Measurements from ENCODE around the gene CPLX1. TPM values are rescaled to one million over a fixed set of nuclear protein-coding genes. Genes with fewer than 3 reads are reported as not detected.

CPLX1 gene
- total RNA-seq, 1 experiment from 2014 or later: 14.5 TPM

DNA sequence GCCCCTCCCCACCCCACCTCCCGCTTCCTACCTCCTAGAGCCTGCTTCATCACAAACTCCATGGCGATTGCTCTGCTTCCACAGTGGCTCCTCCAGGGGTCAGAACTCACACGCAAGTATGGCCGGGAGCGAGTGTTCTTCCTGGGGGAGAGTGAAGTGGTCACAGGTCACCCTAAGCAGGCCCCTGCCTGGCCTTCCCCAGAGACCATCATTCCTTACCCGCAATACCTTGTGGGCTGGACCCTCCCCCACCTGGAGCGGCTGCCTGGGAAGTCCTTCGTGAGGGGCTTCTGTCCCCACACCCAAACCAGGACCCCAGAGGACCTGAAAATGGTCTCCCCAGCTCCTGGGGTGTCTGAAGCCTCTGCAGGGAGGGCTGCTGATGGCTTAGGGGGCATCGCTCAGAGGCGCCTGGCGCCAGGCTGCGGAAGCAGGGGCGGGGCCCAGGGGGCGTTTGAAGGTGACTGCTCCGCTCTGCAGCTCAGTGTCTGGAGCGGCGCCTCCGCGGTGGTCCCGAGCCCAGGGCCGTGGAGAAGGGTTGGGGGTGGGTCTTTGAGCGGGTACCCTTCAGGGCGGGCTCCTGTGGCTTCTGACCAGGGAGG is 1.4 kb downstream of the CPLX1 start:
- intact Hi-C loops (cut with micrococcal nuclease): no loop called here
- ChIA-PET CTCF (no interaction called here), POLR2A (no interaction called here)

More for the DNA sequence above, 1.4 kb downstream of the CPLX1 start:
- H4K20me1 ChIP-seq (ENCODE audit: insufficient read depth): no peaks in the 10 kb centered on the region
- H3K27ac ChIP-seq (ENCODE audit: low read depth, low read length): no peak overlapping the region
- H3K27me3 ChIP-seq (ENCODE audit: insufficient read depth, low read length): no peaks in the 10 kb centered on the region
- no peaks in the 10 kb centered on the region for H3K36me3 ChIP-seq (ENCODE audit: control insufficient read depth in 1 of 2, insufficient read depth in 2 of 2, low read length in 2 of 2)
- RAD21 ChIA-PET (ENCODE audit: low non-redundant PET in 1 of 2, low total read pairs in 2 of 2, uncharacterized antibody in 2 of 2, unreplicated experiment in 2 of 2): no interaction called here
- H3K9me2 ChIP-seq (ENCODE audit: insufficient read depth): no peaks in the 10 kb centered on the region
- TF ChIP-seq SRF (IDR thresholded peaks at IDR 0.05; ENCODE audit: low read depth) (no peak), SIN3A (IDR thresholded peaks at IDR 0.05; ENCODE audit: low read depth) (no peak), TCF7L2 (IDR thresholded peaks at IDR 0.05; ENCODE audit: borderline replicate concordance, extremely low read depth, insufficient read depth, insufficient read length) (no peak), POLR2A (IDR thresholded peaks at IDR 0.05; ENCODE audit: borderline replicate concordance, extremely low read depth, insufficient read depth, insufficient read length) (no peak), EZH2 (IDR thresholded peaks at IDR 0.05) (no peak), SP1 (IDR thresholded peaks at IDR 0.05; ENCODE audit: low read depth) (no peak), JUND (IDR thresholded peaks at IDR 0.05) (no peak), ELF1 (IDR thresholded peaks at IDR 0.05; ENCODE audit: borderline replicate concordance, low read depth) (no peak), EGR1 (IDR thresholded peaks at IDR 0.05; ENCODE audit: low read depth) (no peak), CEBPB (IDR thresholded peaks at IDR 0.05; ENCODE audit: low read depth) (no peak), FOSL1 (IDR thresholded peaks at IDR 0.05; ENCODE audit: low read depth) (no peak), YY1 (IDR thresholded peaks at IDR 0.05; ENCODE audit: extremely low read depth, insufficient replicate concordance, low read depth, low read length) (no peak), POLR2AphosphoS5 (IDR thresholded peaks at IDR 0.05; ENCODE audit: low read depth, low read length) (no peak), ZFX (IDR thresholded peaks at IDR 0.05) (no peak), ZNF274 (IDR thresholded peaks at IDR 0.05; ENCODE audit: low read depth, low read length) (no peak)
- TF ChIP-seq, protein P1, sequence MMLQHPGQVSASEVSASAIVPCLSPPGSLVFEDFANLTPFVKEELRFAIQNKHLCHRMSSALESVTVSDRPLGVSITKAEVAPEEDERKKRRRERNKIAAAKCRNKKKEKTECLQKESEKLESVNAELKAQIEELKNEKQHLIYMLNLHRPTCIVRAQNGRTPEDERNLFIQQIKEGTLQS (IDR thresholded peaks at IDR 0.05): no peak
- TF ChIP-seq, protein P2, sequence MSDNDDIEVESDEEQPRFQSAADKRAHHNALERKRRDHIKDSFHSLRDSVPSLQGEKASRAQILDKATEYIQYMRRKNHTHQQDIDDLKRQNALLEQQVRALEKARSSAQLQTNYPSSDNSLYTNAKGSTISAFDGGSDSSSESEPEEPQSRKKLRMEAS (IDR thresholded peaks at IDR 0.05): no peak
- TF ChIP-seq, protein P3, sequence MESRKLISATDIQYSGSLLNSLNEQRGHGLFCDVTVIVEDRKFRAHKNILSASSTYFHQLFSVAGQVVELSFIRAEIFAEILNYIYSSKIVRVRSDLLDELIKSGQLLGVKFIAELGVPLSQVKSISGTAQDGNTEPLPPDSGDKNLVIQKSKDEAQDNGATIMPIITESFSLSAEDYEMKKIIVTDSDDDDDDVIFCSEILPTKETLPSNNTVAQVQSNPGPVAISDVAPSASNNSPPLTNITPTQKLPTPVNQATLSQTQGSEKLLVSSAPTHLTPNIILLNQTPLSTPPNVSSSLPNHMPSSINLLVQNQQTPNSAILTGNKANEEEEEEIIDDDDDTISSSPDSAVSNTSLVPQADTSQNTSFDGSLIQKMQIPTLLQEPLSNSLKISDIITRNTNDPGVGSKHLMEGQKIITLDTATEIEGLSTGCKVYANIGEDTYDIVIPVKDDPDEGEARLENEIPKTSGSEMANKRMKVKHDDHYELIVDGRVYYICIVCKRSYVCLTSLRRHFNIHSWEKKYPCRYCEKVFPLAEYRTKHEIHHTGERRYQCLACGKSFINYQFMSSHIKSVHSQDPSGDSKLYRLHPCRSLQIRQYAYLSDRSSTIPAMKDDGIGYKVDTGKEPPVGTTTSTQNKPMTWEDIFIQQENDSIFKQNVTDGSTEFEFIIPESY (IDR thresholded peaks at IDR 0.05; ENCODE audit: extremely low read depth, insufficient replicate concordance, low read length): no peak
- H3K9ac ChIP-seq (ENCODE audit: low read length): no peak overlapping the region
- no peak for ATAC-seq
- no peak overlapping the region for H2AFZ ChIP-seq (ENCODE audit: low read depth, low read length, poor library complexity, severe bottlenecking)
- BruUV-seq (replicated peaks): no TSS peak
- H3K4me3 ChIP-seq (replicated peaks in 1 of 2; ENCODE audit: low read depth in 1 of 2, low read length in 2 of 2): no peak overlapping the region
- no peaks in the 10 kb centered on the region for H3K9me3 ChIP-seq (ENCODE audit: control insufficient read depth in 1 of 2, insufficient read depth in 1 of 2, low read depth in 1 of 2, low read length in 2 of 2)
- no peak for DNase-seq (ENCODE audit: low read depth, low spot score)
- peaks cover 0 to 3% of the 10 kb centered on the region in 2 experiments; a peak in 1 of 4 replicates for H3K4me1 ChIP-seq (ENCODE audit: control insufficient read depth in 1 of 2, insufficient read depth in 2 of 2, low read length in 2 of 2)
- peak overlapping the region; percentile 59; the same call in 1 of the 2 replicates for H3K4me2 ChIP-seq (ENCODE audit: low read length)
- no peaks in the 10 kb centered on the region for H3K79me2 ChIP-seq (ENCODE audit: insufficient read depth, low read length)
